Stimulated activated memory B cell treated with anti-CD40 and anti-IgM and Interleukin-4, amounts not matched to agents 10 μg/mL and 1 μg/mL and 100 μg/mL, for 72 hours (primary cell): Measurements from ENCODE around the gene SHISA5.

Source experiments
- ATAC-seq: fragments of 150-1000 bp; cut with Tn5 transposase; 2 replicates; pipeline ENCODE4 v1.10.0; 2021
- H3K27ac Mint-ChIP-seq: one replicate; pipeline ENCODE4 v1.8.0; 2022; ENCODE audit warnings: mild to moderate bottlenecking, mixed read lengths
- H3K27me3 Mint-ChIP-seq: one replicate; pipeline ENCODE4 v1.8.0; 2022; ENCODE audit warnings: mixed read lengths
- H3K36me3 Mint-ChIP-seq: one replicate; pipeline ENCODE4 v1.8.0; 2022; ENCODE audit warnings: mixed read lengths
- H3K4me1 Mint-ChIP-seq: one replicate; pipeline ENCODE4 v1.8.0; 2022; ENCODE audit warnings: mixed read lengths
- H3K4me3 Mint-ChIP-seq: one replicate; pipeline ENCODE4 v1.8.0; 2022; ENCODE audit warnings: mild to moderate bottlenecking, moderate library complexity, mixed read lengths
- H3K9me3 Mint-ChIP-seq: one replicate; pipeline ENCODE4 v1.8.0; 2022; ENCODE audit warnings: mixed read lengths

SHISA5 gene

GRCh38 chr3:48435774-48436476, 68.0 kb downstream of the SHISA5 start:
- H3K27ac Mint-ChIP-seq: no peak overlapping the region
- ATAC-seq: peak; percentile 51
- H3K4me1 Mint-ChIP-seq: peaks cover 6% of the 10 kb centered on the region
- peaks cover 7% of the 10 kb centered on the region for H3K36me3 Mint-ChIP-seq
- H3K27me3 Mint-ChIP-seq: no peaks in the 10 kb centered on the region
- H3K9me3 Mint-ChIP-seq: no peaks in the 10 kb centered on the region
- no peak overlapping the region for H3K4me3 Mint-ChIP-seq

DNA sequence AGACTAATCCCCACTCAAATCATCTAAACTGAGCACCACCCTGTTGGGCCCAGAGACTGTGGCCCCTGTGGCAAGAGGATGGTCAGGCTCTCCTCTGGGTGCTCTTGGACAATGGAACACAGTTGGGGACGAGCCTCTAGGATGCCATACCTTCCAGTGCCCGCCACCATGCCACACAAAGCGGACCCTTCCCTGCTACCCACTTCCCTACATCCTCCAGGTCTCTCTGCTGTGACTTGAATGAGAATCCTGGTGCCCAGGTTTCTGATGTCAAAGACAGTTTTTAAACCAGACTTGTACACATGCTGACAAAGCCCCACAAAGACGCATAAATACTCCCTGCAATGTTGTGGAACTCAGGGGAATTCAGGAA, 68.8 kb downstream of the SHISA5 start:
- no peak for ATAC-seq
- Mint-ChIP-seq H3K27ac (no peak overlapping the region), H3K9me3 (no peaks in the 10 kb centered on the region), H3K4me3 (no peak overlapping the region), H3K27me3 (peaks cover 4% of the 10 kb centered on the region), H3K4me1 (peaks cover 9% of the 10 kb centered on the region), H3K36me3 (peaks cover 7% of the 10 kb centered on the region)

DNA sequence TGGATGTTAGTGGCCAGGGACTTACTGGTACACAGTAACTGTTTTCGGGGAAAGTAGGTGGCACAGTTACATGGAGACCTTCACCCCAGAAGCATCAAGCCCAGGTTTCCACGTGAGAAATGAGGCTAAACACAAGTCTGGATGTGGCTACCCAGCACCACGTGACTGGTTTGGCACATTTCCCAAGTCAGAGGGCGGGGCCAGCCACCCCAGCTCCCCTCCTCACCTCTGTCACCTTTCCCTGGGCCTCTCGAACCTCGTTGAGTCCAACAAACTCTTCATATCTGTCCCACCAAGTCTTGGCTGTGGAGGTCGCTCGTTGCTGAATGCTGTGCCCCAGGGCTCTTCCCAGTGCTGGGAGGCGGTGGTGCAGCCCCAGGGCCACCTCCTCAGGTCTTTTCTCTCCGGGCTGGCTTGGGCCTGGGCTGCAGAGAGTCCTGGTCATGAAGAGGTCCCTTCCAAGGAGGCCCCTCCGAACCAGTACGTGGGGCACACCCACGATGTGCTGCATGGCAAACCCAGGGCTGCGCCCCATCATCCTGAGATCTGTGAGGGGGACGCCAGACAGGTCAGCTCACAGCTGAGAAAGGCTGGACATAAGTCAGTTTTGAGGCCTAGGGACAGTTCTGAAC, 69.3 kb downstream of the SHISA5 start:
- peaks cover 7% of the 10 kb centered on the region for H3K36me3 Mint-ChIP-seq
- H3K27ac Mint-ChIP-seq: no peak overlapping the region
- peaks cover 8% of the 10 kb centered on the region for H3K27me3 Mint-ChIP-seq
- peaks cover 10% of the 10 kb centered on the region for H3K4me1 Mint-ChIP-seq
- no peaks in the 10 kb centered on the region for H3K9me3 Mint-ChIP-seq
- no peak overlapping the region for H3K4me3 Mint-ChIP-seq
- ATAC-seq: no peak

DNA sequence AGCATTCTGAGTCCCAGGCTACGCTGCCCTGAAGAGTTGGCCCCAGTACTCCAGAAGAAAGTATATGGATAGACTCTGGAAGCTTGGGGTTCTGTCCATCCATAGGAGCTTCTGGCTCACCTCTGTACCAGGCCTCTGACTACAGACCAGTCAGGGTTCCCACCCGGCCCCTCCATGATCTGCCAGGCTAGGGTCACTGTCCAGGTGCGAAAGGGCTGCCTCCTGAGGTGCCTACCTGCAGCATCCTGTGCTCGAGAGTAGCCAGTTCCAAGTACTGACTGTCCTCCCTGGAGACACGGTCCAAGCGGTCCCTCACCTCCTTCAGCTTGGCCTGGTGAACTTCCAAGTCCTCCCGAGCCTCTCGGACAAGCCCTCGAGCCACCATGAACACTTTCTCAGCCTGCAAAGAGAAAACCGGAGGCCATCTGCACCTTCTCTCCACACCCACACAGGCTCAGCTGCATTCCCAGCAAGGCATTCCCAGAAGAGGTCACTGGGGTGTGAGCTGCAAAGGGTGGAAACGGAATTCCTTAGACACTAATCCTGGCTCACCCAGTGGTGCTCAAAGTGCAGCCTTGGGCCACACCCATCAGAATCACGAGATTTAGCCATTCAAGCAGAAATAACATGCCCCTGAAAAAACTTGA, 70.4 kb downstream of the SHISA5 start:
- Mint-ChIP-seq H3K9me3 (no peaks in the 10 kb centered on the region), H3K4me1 (peaks cover 9% of the 10 kb centered on the region), H3K27ac (no peak overlapping the region), H3K27me3 (peaks cover 9% of the 10 kb centered on the region), H3K4me3 (no peak overlapping the region), H3K36me3 (peaks cover 7% of the 10 kb centered on the region)
- no peak for ATAC-seq

GRCh38 chr3:48432411-48433371, 71.3 kb downstream of the SHISA5 start:
- Mint-ChIP-seq H3K4me1 (peaks cover 9% of the 10 kb centered on the region), H3K27ac (no peak overlapping the region), H3K4me3 (no peak overlapping the region), H3K27me3 (peaks cover 18% of the 10 kb centered on the region), H3K36me3 (peaks cover 7% of the 10 kb centered on the region), H3K9me3 (no peaks in the 10 kb centered on the region)
- no peak for ATAC-seq

- no peak for ATAC-seq
- Mint-ChIP-seq H3K4me1 (peaks cover 9% of the 10 kb centered on the region), H3K27ac (no peak overlapping the region), H3K27me3 (peaks cover 26% of the 10 kb centered on the region), H3K9me3 (no peaks in the 10 kb centered on the region), H3K4me3 (peak overlapping the region; percentile 81), H3K36me3 (peaks cover 7% of the 10 kb centered on the region)
Measured at GRCh38 chr3:48431224-48432029, 72.5 kb downstream of the SHISA5 start.

DNA sequence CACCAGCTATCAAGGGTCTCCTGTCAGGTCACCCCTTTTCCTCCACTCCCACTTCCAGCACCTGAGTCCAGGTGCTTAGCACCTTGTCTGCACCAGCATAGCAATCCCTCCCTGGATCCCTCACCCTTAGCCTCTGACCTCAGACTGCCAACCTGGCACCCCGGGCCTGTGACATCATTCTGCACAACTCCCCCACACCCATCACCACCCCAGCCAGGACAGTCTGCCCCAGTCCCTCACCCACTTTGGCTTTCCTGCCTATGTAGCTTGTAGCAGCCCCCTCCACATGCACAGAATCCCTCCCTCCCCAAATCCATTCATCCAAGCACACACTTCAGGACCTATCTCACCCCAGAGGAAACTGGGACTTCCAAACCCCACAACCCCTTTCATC, 73.3 kb downstream of the SHISA5 start:
- H3K27me3 Mint-ChIP-seq: peaks cover 26% of the 10 kb centered on the region
- no peak overlapping the region for H3K27ac Mint-ChIP-seq
- H3K9me3 Mint-ChIP-seq: no peaks in the 10 kb centered on the region
- peak overlapping the region; percentile 81 for H3K4me3 Mint-ChIP-seq
- peaks cover 7% of the 10 kb centered on the region for H3K36me3 Mint-ChIP-seq
- no peak for ATAC-seq
- H3K4me1 Mint-ChIP-seq: peaks cover 9% of the 10 kb centered on the region

DNA sequence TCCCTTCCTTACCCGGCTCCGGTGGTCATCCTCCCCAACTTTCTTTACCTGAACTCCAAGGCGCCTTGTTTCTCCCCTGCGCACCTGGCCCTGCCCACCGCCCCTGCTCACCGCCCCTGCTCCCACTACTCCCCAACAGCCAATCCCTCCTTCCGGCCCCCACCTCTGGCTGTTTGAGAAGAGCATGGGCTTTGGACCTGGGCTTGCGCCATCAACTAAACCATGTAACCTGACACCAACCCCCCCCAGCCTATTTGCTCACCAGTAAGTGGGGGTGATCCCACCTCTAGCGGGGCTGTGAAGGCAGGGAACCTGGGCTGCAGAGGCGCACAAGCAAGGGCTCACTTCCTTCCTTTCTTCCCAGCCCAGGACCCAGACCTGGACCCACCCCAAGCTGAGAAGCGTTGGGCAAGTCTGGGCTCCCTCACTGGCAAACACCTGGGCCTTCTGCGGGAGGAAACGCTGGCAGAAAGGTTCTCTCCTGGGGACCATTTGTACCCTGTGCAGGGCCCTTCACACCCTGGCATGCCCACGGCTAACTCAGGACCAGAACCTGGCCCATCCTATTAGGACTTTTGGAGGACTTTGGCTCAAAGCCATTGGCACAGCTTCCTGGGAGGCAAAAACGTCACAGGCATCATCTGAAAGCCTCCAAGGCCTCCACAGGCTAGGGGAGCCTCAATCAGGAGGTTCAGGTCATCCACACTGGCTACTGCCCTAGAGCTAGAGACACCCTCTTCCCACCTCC, 73.8 kb downstream of the SHISA5 start, which contains the start of gene PLXNB1:
Gene PLXNB1 (minus strand): TSS at position 127 of the 748 bp plus-strand sequence. CDS start 5,475 bp downstream, outside the sequence.
- Mint-ChIP-seq H3K4me1 (peaks cover 9% of the 10 kb centered on the region), H3K36me3 (peaks cover 7% of the 10 kb centered on the region), H3K4me3 (peak within 1 kb of the TSS; percentile 81), H3K27me3 (peaks cover 27% of the 10 kb centered on the region), H3K9me3 (no peaks in the 10 kb centered on the region), H3K27ac (peak within 1 kb of the TSS; percentile 73)
- no peak for ATAC-seq

DNA sequence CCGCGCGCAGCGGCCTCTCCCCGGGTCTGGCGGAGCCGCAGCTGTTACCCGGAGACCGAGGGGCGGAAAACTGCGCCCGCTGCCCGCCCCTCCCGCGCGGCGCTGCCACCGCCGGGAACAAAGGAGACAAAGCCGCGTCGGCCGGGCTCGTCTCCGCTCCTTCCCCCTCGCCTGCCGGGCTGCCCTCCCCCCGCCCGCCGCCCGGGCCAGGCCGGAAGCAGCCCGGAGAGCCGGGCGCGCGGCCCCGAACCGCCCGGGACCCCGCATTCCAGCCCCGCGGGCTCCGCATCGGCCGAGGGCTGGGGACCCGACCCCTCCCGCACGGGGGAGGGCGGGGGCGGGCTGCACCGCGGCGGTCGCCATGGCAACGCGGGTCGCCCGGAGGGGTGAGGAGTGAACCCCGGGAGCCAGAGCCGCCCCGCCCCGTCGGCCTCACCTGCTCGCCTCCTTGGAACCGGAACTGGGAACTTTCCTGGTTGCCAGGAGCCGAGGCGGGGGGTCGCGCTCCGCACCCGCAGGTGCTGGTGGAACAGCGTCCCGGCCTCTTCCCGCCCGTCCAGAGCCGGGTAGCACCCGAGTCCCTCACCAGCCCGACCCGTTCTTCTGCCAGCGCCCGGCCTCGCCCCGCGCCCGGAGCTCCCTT, 74.5 kb downstream of the SHISA5 start:
- peaks cover 34% of the 10 kb centered on the region for H3K27me3 Mint-ChIP-seq
- peaks cover 9% of the 10 kb centered on the region for H3K4me1 Mint-ChIP-seq

DNA sequence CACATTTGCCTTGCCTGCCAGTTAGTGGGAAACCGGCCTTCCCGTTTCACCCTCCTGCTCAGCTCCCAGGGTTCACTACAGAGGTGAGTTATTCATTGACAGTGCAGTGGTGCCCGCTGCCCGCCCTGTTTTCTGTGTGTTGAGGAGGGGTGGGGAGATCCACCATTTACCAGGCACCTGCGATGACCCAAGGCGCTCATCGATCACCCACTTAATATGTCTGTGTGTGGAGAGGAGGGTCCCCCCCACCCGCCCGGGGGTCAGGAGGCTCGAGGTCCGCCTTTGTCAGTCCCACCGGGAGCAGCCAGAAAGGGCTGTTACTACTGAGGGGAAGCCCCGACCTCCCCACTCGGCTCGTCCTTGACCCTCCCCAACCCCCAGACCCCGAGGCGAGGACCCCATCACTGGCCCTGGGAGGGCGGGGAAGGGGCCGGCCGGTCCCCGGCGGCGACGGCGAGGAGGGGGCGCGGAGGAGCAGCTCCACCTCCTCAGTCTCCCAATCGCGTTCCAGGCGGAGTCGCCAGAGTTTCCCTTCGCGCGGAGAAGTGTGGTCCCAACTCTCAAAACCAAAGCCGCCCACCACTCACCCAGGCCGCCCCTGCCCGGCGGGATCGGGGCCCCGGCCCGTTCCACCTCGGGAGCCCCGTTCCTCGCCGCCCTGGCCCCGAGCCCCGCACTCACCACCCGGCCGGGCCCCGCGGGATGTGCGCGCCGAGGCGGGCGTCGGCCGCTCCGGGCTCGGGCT, 75.2 kb downstream of the SHISA5 start:
- Mint-ChIP-seq H3K36me3 (peaks cover 7% of the 10 kb centered on the region), H3K4me1 (peaks cover 9% of the 10 kb centered on the region), H3K27ac (no peak overlapping the region), H3K27me3 (peaks cover 35% of the 10 kb centered on the region), H3K9me3 (no peaks in the 10 kb centered on the region), H3K4me3 (no peak overlapping the region)
- ATAC-seq: peak; percentile 58

More for the DNA sequence above, 74.5 kb downstream of the SHISA5 start:
- ATAC-seq: peak; percentile 67
- Mint-ChIP-seq H3K4me3 (peak overlapping the region; percentile 81), H3K36me3 (peaks cover 7% of the 10 kb centered on the region), H3K9me3 (no peaks in the 10 kb centered on the region), H3K27ac (peak overlapping the region; percentile 73)

GRCh38 chr3:48428088-48428571, 75.8 kb downstream of the SHISA5 start:
- H3K4me3 Mint-ChIP-seq: no peak overlapping the region
- no peak overlapping the region for H3K27ac Mint-ChIP-seq
- no peak for ATAC-seq
- H3K36me3 Mint-ChIP-seq: peaks cover 7% of the 10 kb centered on the region
- no peaks in the 10 kb centered on the region for H3K9me3 Mint-ChIP-seq
- H3K27me3 Mint-ChIP-seq: peaks cover 39% of the 10 kb centered on the region
- peaks cover 11% of the 10 kb centered on the region for H3K4me1 Mint-ChIP-seq

- Mint-ChIP-seq H3K27ac (no peak overlapping the region), H3K36me3 (peaks cover 7% of the 10 kb centered on the region), H3K4me3 (no peak overlapping the region), H3K27me3 (peaks cover 44% of the 10 kb centered on the region), H3K9me3 (no peaks in the 10 kb centered on the region), H3K4me1 (peaks cover 16% of the 10 kb centered on the region)
- no peak for ATAC-seq
Measured at GRCh38 chr3:48427630-48427962, 76.4 kb downstream of the SHISA5 start.
